SK-N-MC (cell line): ENCODE measurements around the gene FABP6.

Experiments used
- EZH2 ChIP-seq: fragments of 200-600 bp; sonication (generic); IDR thresholded peaks from one replicate; pipeline ENCODE4 v1.6.1; 2017; ENCODE audit warnings: antibody characterized with exemption
- FOXP2 ChIP-seq: optimal IDR thresholded peaks from 2 replicates; pipeline ENCODE3; 2011; ENCODE audit warnings: mild to moderate bottlenecking, moderate library complexity; ENCODE audit not compliant: insufficient read depth; ENCODE audit errors: extremely low read length, control extremely low read depth
- POLR2AphosphoS5 ChIP-seq: IDR thresholded peaks from 2 replicates; pipeline ENCODE4 v1.6.1; 2012; ENCODE audit warnings: mild to moderate bottlenecking, low read depth, low read length, borderline replicate concordance

- TF ChIP-seq EZH2 (no peak), POLR2AphosphoS5 (no peak), FOXP2 (no peak)
Measured at GRCh38 chr5:160269017-160269416, 39.7 kb downstream of the FABP6 start.
